Neuronal stem cell (in vitro differentiated cells): ENCODE measurements around the gene PSTPIP2.

Source experiments
- DNase-seq: peaks from one replicate; pipeline ENCODE4 v3.0.0-alpha.2; 2013; ENCODE audit warnings: low spot score
- H2AFZ ChIP-seq: one replicate; pipeline ENCODE4 v1.6.1; 2013; ENCODE audit warnings: mild to moderate bottlenecking, low read length, inconsistent platforms
- H2AK5ac ChIP-seq: 2 replicates; pipeline ENCODE4 v1.6.1; 2013; ENCODE audit warnings: low read depth, mild to moderate bottlenecking, inconsistent platforms, low read length, moderate library complexity, mixed read lengths
- H2BK120ac ChIP-seq: 2 replicates; pipeline ENCODE4 v1.6.1; 2013; ENCODE audit warnings: low read depth, mild to moderate bottlenecking, inconsistent platforms, low read length, moderate library complexity, mixed read lengths
- H2BK12ac ChIP-seq: one replicate; pipeline ENCODE4 v1.6.1; 2013; ENCODE audit warnings: low read length, inconsistent platforms
- H2BK15ac ChIP-seq: 2 replicates; pipeline ENCODE4 v1.6.1; 2013; ENCODE audit warnings: mild to moderate bottlenecking, low read length, inconsistent platforms, mixed read lengths
- H2BK5ac ChIP-seq: one replicate; pipeline ENCODE4 v1.6.1; 2013; ENCODE audit warnings: inconsistent platforms, mild to moderate bottlenecking, low read length, moderate library complexity
- H3K14ac ChIP-seq: one replicate; pipeline ENCODE4 v1.6.1; 2013; ENCODE audit warnings: low read length, inconsistent platforms
- H3K18ac ChIP-seq: 2 replicates; pipeline ENCODE4 v1.6.1; 2013; ENCODE audit warnings: low read length, inconsistent platforms
- H3K23ac ChIP-seq: 2 replicates; pipeline ENCODE4 v1.6.1; 2013; ENCODE audit warnings: low read depth, mild to moderate bottlenecking, mixed read lengths, low read length, inconsistent platforms; ENCODE audit not compliant: poor library complexity
- H3K27ac ChIP-seq: replicated peaks from 3 replicates; pipeline ENCODE4 v1.5.1; 2013; ENCODE audit warnings: low read length, inconsistent platforms
- H3K27me3 ChIP-seq, 3 experiments: 2 replicates each; pipeline ENCODE4 v1.6.1; 2013; ENCODE audit warnings: low read length in 3 of 3, mild to moderate bottlenecking in 2 of 3, inconsistent platforms in 1 of 3, low read depth in 1 of 3, mixed read lengths in 1 of 3, moderate library complexity in 1 of 3; ENCODE audit not compliant: control insufficient read depth in 3 of 3, insufficient read depth in 3 of 3
- H3K36me3 ChIP-seq, 2 donors: replicated peaks in 1 of 2; 2 replicates each; pipeline ENCODE4 v1.6.1; 2013; ENCODE audit warnings: low read length in 2 of 2; ENCODE audit not compliant: control insufficient read depth in 2 of 2, insufficient read depth in 2 of 2
- H3K4ac ChIP-seq: 2 replicates; pipeline ENCODE4 v1.6.1; 2013; ENCODE audit warnings: inconsistent platforms, mild to moderate bottlenecking, low read length, moderate library complexity
- H3K4me1 ChIP-seq, 2 donors: 1 replicate in 1 of 2; 2 replicates in 1 of 2; pipeline ENCODE4 v1.6.1; 2013; ENCODE audit warnings: low read length in 2 of 2, low read depth in 1 of 2; ENCODE audit not compliant: control insufficient read depth in 2 of 2, insufficient read depth in 1 of 2
- H3K4me2 ChIP-seq: one replicate; pipeline ENCODE4 v1.6.1; 2013; ENCODE audit warnings: mild to moderate bottlenecking, low read length, inconsistent platforms; ENCODE audit not compliant: insufficient read depth, poor library complexity, severe bottlenecking
- H3K4me3 ChIP-seq, 2 donors: 2 replicates each; pipeline ENCODE4 v1.5.1; 2013; ENCODE audit warnings: low read length in 2 of 2, mild to moderate bottlenecking in 2 of 2, inconsistent platforms in 1 of 2, moderate library complexity in 1 of 2
- H3K79me1 ChIP-seq: one replicate; pipeline ENCODE4 v1.6.1; 2013; ENCODE audit warnings: low read depth, mild to moderate bottlenecking, inconsistent platforms, low read length, moderate library complexity
- H3K9ac ChIP-seq: one replicate; pipeline ENCODE4 v1.6.1; 2013; ENCODE audit warnings: mild to moderate bottlenecking, low read depth, low read length, inconsistent platforms; ENCODE audit not compliant: poor library complexity
- H3K9me3 ChIP-seq, 2 donors: replicated peaks in 1 of 2; 2 replicates each; pipeline versions ENCODE3 to v1.6.1; 2013; ENCODE audit warnings: low read length in 2 of 2, mild to moderate bottlenecking in 2 of 2, inconsistent platforms in 1 of 2, low read depth in 1 of 2, mixed read lengths in 1 of 2, moderate library complexity in 1 of 2; ENCODE audit not compliant: control insufficient read depth in 2 of 2, insufficient read depth in 1 of 2
- H4K8ac ChIP-seq: one replicate; pipeline ENCODE4 v1.6.1; 2013; ENCODE audit warnings: low read depth, mild to moderate bottlenecking, inconsistent platforms, low read length, moderate library complexity
- H4K91ac ChIP-seq: one replicate; pipeline ENCODE4 v1.6.1; 2013; ENCODE audit warnings: low read length, low read depth, mild to moderate bottlenecking, inconsistent platforms; ENCODE audit not compliant: poor library complexity
- WGBS, 2 donors: extraction: QIAGEN DNeasy Blood & Tissue Kit; methylation state at CpG; one replicate each; pipeline ENCODE4 v1.1.7; 2013; ENCODE audit warnings: missing lambda C conversion rate in 2 of 2, mixed read lengths in 1 of 2; ENCODE audit not compliant: insufficient read length in 2 of 2, insufficient replicate concordance in 1 of 2; ENCODE audit errors: extremely low coverage in 2 of 2; 5-methylcytosine and 5-hydroxymethylcytosine counted together

PSTPIP2 gene

DNA sequence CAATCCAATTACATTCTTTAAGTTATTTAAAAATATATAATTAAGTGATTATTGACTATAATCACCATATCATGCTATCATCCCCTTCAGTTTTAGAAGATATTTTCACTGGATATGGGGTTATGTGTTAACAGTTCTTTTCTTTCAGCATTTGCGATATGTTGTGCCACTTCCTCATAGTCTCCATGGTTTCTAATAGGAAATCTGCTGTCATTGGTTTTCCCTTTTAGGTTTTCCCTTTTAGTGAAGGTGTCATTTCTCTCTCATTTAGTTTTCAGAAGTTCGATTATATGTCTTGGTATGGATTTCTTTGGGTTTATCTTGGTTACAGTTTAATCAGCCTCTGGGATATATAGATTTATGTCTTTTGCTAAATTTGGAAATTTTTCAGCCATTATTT, 70.2 kb downstream of the PSTPIP2 start:
- no peak for DNase-seq
- no peak overlapping the region for H2BK15ac ChIP-seq
- no peak overlapping the region for H2BK5ac ChIP-seq
- no peak overlapping the region for H3K23ac ChIP-seq
- no peak overlapping the region for H4K8ac ChIP-seq
- no peaks in the 10 kb centered on the region for H3K79me1 ChIP-seq
- peaks cover 0 to 2% (median 0%) of the 10 kb centered on the region in 3 experiments for H3K27me3 ChIP-seq
- H3K9me3 ChIP-seq = peaks cover 2 to 12% of the 10 kb centered on the region in 2 donors
- no peak overlapping the region for H3K4me3 ChIP-seq
- no peak overlapping the region for H3K27ac ChIP-seq
- no CpG with 5 or more reads among the region's 2 CpGs for WGBS, 2 donors
- no peak overlapping the region for H2AK5ac ChIP-seq
- no peak overlapping the region for H3K4me2 ChIP-seq
- no peak overlapping the region for H3K14ac ChIP-seq
- H4K91ac ChIP-seq = no peak overlapping the region
- no peak overlapping the region for H2AFZ ChIP-seq
- H2BK12ac ChIP-seq = no peak overlapping the region
- H3K18ac ChIP-seq = no peak overlapping the region
- no peak overlapping the region for H2BK120ac ChIP-seq
- peaks cover 0 to 1% of the 10 kb centered on the region in 2 donors for H3K4me1 ChIP-seq
- H3K36me3 ChIP-seq = no peaks in the 10 kb centered on the region
- no peak overlapping the region for H3K9ac ChIP-seq
- H3K4ac ChIP-seq = no peak overlapping the region

DNA sequence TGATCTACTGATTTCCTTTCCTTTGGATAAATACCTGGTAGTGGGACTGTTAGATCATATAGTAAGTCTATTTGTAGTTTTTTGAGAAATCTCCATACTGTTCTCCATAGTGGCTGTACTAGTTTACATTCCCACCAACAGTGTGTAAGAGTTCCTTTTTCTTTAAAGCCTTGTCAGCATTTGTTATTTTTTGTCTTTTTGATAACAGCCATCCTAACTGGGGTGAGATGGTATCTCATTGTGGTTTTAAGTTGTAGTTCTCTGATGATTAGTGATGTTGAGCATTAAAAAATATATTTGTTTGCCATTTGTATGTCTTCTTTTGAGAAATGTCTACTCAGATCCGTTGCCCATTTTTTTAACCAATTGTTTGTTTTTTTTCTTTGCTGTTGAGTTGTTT, 71.0 kb downstream of the PSTPIP2 start:
- no peak overlapping the region for H2BK120ac ChIP-seq
- H2AK5ac ChIP-seq = no peak overlapping the region
- no peak for DNase-seq
- no peaks in the 10 kb centered on the region for H3K36me3 ChIP-seq
- no peak overlapping the region for H3K4me2 ChIP-seq
- H3K27me3 ChIP-seq = peaks cover 0 to 2% (median 0%) of the 10 kb centered on the region in 3 experiments
- H3K79me1 ChIP-seq = no peaks in the 10 kb centered on the region
- peaks cover 2 to 12% of the 10 kb centered on the region in 2 donors for H3K9me3 ChIP-seq
- H2BK15ac ChIP-seq = no peak overlapping the region
- H3K4ac ChIP-seq = no peak overlapping the region
- no CpG with 5 or more reads among the region's 1 CpG for WGBS, 2 donors
- no peak overlapping the region for H4K91ac ChIP-seq
- no peak overlapping the region for H3K18ac ChIP-seq
- H3K4me3 ChIP-seq = no peak overlapping the region
- H2AFZ ChIP-seq = no peak overlapping the region
- H3K9ac ChIP-seq = no peak overlapping the region
- no peak overlapping the region for H3K14ac ChIP-seq
- H2BK12ac ChIP-seq = no peak overlapping the region
- no peak overlapping the region for H2BK5ac ChIP-seq
- H3K4me1 ChIP-seq = peaks cover 0 to 1% of the 10 kb centered on the region in 2 donors
- H4K8ac ChIP-seq = no peak overlapping the region
- H3K23ac ChIP-seq = no peak overlapping the region
- H3K27ac ChIP-seq = no peak overlapping the region

DNA sequence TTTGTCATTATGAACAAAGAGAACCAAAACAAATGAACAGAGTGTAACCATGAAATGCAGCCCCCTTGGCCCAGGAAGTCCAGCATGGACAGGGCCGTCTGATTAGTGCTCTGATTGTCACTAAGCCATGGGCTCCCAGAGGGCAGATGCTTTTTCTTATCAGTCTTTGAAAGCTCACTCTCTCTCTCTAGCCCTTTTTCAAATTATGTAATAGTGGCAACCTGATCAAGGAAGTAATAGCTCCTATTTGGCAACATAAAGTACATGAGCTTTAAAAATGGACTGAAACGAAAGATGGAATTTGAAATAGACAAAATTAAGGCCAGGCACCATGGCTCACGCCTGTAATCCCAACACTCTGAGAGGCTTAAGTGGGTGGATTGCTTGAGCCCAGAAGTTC, 72.5 kb downstream of the PSTPIP2 start:
- Histone ChIP-seq H3K4me3 (no peak overlapping the region), H3K9ac (no peak overlapping the region), H3K79me1 (no peaks in the 10 kb centered on the region), H3K27me3 (peaks cover 0 to 2% (median 0%) of the 10 kb centered on the region in 3 experiments), H2AK5ac (no peak overlapping the region), H4K8ac (no peak overlapping the region), H2BK120ac (no peak overlapping the region), H3K4ac (no peak overlapping the region), H2BK5ac (no peak overlapping the region), H2BK15ac (no peak overlapping the region), H2BK12ac (no peak overlapping the region), H3K4me1 (peaks cover 0 to 1% of the 10 kb centered on the region in 2 donors), H4K91ac (no peak overlapping the region), H3K18ac (no peak overlapping the region), H3K9me3 (peaks cover 2 to 12% of the 10 kb centered on the region in 2 donors), H3K4me2 (no peak overlapping the region), H3K36me3 (no peaks in the 10 kb centered on the region), H3K14ac (no peak overlapping the region), H2AFZ (no peak overlapping the region), H3K27ac (no peak overlapping the region), H3K23ac (no peak overlapping the region)
- WGBS, 2 donors = no CpG with 5 or more reads among the region's 3 CpGs
- DNase-seq = no peak

DNA sequence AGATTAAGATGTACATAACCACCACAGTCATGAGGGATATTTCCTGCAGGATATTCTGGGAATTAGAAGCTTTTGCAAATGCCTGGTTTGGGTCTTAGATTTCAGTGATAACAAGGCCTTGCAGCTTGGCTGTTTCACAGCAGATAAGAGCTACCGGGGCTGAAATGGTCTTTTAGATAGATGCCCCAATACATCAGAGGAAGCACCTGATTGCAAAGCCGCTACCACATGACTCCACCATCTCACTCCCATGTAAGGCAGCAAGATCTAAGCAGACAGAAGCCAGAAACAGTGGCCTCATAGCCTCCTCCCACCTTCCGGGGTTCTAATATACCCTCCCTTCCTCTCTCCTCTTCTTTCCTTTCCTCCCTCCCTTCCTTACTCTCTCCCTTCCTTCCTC, 73.8 kb downstream of the PSTPIP2 start:
- H3K23ac ChIP-seq = no peak overlapping the region
- no peak overlapping the region for H2BK120ac ChIP-seq
- no peak overlapping the region for H2BK5ac ChIP-seq
- no peak overlapping the region for H4K91ac ChIP-seq
- peaks cover 0 to 2% (median 0%) of the 10 kb centered on the region in 3 experiments for H3K27me3 ChIP-seq
- H3K79me1 ChIP-seq = no peaks in the 10 kb centered on the region
- no peak overlapping the region for H2BK12ac ChIP-seq
- no peak overlapping the region for H3K4me2 ChIP-seq
- H3K18ac ChIP-seq = no peak overlapping the region
- no peak overlapping the region for H3K4me3 ChIP-seq
- H3K36me3 ChIP-seq = no peaks in the 10 kb centered on the region
- H3K9me3 ChIP-seq = peaks cover 2 to 11% of the 10 kb centered on the region in 2 donors
- H3K4ac ChIP-seq = no peak overlapping the region
- H2AFZ ChIP-seq = no peak overlapping the region
- H3K14ac ChIP-seq = no peak overlapping the region
- no peak overlapping the region for H2AK5ac ChIP-seq
- no peak for DNase-seq
- WGBS, 2 donors = no CpG with 5 or more reads among the region's 3 CpGs
- no peak overlapping the region for H4K8ac ChIP-seq
- H2BK15ac ChIP-seq = no peak overlapping the region
- H3K4me1 ChIP-seq = peaks cover 0 to 1% of the 10 kb centered on the region in 2 donors
- H3K27ac ChIP-seq = no peak overlapping the region
- H3K9ac ChIP-seq = no peak overlapping the region
